ENCODE results near the gene LMBRD2. TPM values are rescaled to one million over a fixed set of nuclear protein-coding genes. Genes with fewer than 3 reads are reported as not detected.

The LMBRD2 gene
- 10.1 and 12.2 TPM in 2 replicates for total RNA-seq

GRCh38 chr5:36151434-36152323, at the start of gene LMBRD2, which contains the start of gene SKP2:
TSS of gene LMBRD2 (minus strand) at chr5:36151887. CDS start at chr5:36143349, 8,538 bp downstream.
TSS of gene SKP2 (plus strand) at chr5:36152111. CDS start at chr5:36152263, 152 bp downstream.

GRCh38 chr5:36066540-36067210, 85.0 kb downstream of the LMBRD2 start, which contains the start of gene UGT3A2:
TSS of gene UGT3A2 (minus strand) at chr5:36066882. CDS start at chr5:36066789, 93 bp downstream.

Other genes with a start within 250 kb of the LMBRD2 start
- gene CAPSL, start 213.3 kb downstream of the LMBRD2 start, total RNA-seq, result not detected in 2 replicates
- not detected in 2 replicates for gene UGT3A1, start 160.5 kb downstream of the LMBRD2 start, total RNA-seq
- gene UGT3A2, start 85.0 kb downstream of the LMBRD2 start, total RNA-seq, result not detected in 2 replicates
- gene SKP2, start 224 bp upstream of the LMBRD2 start, total RNA-seq, result 28.6 and 34.0 TPM in 2 replicates
- 25.6 and 26.1 TPM in 2 replicates for gene NADK2, start 90.0 kb upstream of the LMBRD2 start, total RNA-seq
- gene RANBP3L, start 150.0 kb upstream of the LMBRD2 start, total RNA-seq, result not detected in 2 replicates